GM19324 (cell line): ENCODE data around the gene NEK10.

Experiments
- ATAC-seq: cut with Tn5 transposase; IDR thresholded peaks from one replicate; pipeline ENCODE4 v1.9.1; 2021; ENCODE audit warnings: mild to moderate bottlenecking, moderate library complexity; ENCODE audit not compliant: unreplicated experiment, low FRiP score

The NEK10 gene

GRCh38 chr3:27254896-27255295 is 114.3 kb downstream of the NEK10 start:
- no peak for ATAC-seq

DNA sequence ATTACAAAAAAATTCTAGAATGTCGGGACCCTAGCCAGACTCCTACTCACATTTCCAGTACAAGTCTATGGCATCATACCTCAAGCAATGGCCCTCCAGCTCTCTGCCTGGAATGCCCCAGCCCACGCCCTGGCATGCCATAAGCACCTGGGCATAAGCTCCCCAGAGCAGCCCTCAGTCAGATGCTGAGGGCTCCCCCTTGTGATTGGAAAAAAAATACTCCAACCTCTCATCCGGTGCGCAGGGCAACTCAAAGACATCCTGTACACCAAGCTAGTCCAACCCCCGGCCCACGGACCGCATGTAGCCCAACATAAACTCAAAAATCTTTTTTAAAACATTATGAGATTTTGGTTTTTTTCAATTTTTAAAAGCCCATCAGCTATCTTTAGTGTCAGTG is 115.4 kb downstream of the NEK10 start:
- ATAC-seq, result peak; percentile 96

- ATAC-seq, result no peak
These were observed 115.8 kb downstream of the NEK10 start for GRCh38 chr3:27253391-27253790.

- ATAC-seq, result no peak
These were observed 116.5 kb downstream of the NEK10 start for GRCh38 chr3:27252646-27253045.

DNA sequence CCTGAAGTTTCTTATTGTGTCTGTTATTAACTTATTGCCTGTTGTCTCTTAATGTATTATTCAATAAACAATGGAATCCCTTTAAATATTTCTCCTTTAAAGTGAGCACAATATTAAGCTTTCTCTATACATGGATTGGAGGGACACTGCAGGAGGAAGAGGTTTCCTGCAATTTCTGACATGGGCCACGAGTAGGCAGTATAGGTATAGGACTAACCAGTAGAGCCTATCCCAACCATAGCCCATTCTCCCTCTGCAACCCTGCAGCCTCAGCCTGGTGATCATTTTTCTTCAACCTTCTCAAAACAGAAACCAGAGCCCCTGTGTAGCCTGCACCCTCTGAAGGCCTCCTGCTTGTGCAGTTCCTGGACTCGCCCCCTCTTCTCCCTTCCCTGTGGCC is 124.8 kb downstream of the NEK10 start:
- no peak for ATAC-seq

DNA sequence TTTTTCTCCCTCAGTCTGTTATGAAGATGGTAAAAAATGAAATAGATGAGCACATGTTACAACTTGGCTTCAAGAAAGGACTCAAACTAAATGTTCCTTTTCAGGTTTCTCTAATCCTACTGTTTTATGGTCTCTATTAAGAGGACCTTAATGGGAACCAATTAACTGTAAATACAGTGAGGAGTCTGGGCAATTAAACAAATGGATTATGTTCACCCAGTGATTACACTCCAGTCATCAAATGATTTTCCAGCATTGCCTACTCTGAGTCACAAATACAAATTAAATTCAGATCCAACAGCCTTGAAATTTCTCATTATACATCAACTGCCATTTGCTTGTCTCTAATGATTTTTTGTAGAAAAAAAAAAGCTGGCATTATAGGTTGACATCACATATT is 129.2 kb downstream of the NEK10 start:
- ATAC-seq, result no peak

- no peak for ATAC-seq
These were observed 140.4 kb downstream of the NEK10 start for GRCh38 chr3:27228805-27229204.

GRCh38 chr3:27224197-27224596 is 145.0 kb downstream of the NEK10 start:
- no peak for ATAC-seq

GRCh38 chr3:27221264-27221932 is 147.8 kb downstream of the NEK10 start:
- no peak for ATAC-seq

GRCh38 chr3:27220166-27220565 is 149.0 kb downstream of the NEK10 start:
- ATAC-seq, result no peak

DNA sequence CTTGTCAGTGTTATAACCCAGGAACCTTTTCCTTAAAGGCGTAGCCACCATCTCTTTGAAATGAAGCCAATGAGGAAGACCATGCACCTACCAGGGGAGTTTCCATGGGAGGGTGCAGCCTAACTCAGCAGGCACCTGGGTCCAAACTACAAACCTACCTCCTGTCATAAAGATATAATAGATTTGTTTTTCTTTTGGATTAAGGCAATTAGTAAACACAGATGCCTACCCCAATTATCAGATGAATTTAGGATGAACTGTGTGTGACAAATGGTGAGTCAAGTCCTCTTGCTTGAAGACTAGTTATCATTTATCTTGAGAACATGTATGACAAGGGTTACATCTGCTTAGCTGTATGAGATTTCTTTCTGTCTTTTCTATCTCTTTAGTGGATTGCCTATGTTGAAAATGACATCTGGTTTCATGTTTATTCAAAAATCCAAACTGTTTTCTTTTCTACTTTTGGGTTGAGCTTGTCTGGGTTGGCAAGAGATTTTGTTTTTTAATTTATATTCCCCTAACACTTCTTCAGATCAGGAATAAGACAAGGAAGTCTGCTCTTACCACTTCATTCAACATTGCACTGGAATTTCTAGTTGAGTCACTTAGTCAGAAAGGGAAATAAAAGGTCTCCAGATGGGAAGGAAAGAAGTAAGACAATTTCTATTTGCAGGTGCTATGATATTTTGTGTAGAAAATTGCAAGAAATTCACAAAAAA is 149.9 kb downstream of the NEK10 start:
- no peak for ATAC-seq

DNA sequence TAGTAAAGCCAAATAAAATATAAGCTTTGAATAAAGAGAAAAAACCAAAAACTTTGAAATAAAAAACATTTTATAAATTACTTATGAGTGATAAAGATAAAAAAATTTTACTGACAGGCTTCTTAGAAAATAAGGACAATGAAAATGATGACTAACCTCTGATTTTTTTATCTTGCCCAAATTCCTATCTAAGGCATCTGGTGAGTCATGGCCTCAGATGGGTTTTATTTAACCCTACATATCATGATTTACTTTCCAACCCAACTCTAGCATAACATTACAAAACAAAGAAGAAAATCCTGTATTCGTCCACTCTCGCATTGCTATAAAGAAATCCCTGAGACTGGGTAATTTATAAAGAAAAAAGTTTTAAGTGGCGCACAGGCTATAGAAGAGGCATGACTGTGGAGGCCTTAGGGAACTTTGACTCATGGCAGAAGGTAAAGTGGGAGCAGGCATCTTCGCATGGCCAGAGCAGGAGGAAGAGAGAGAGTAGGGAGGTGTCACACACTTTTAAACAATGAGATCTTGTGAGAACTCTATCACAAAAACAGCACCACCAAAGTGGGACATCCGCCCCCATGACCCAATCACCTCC is 152.1 kb downstream of the NEK10 start:
- no peak for ATAC-seq

DNA sequence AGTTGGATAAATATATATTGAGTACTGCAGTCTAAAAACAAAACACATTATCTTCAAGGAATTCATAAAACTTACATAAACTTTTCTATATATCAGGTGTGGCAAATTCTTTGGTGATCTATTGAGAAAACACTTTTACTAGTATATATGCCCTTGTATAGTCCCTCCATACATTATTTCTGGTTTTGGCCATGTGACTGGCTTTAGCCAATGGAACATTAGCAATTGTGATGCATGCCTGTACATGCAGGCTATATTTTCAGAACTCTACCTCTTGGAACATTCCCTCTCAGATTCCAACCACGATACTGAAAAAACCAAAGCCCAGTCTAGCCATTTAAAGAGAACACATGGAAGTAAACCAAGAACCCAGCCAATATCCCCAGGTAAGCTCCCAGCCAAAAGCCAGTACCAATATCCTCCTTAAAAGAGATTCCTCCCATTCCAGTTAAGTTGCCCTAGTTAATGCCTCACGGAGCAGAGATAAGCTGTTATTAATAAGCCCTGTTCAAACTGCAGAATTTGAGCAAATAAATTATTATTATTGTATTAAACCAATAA is 152.8 kb downstream of the NEK10 start:
- no peak for ATAC-seq

DNA sequence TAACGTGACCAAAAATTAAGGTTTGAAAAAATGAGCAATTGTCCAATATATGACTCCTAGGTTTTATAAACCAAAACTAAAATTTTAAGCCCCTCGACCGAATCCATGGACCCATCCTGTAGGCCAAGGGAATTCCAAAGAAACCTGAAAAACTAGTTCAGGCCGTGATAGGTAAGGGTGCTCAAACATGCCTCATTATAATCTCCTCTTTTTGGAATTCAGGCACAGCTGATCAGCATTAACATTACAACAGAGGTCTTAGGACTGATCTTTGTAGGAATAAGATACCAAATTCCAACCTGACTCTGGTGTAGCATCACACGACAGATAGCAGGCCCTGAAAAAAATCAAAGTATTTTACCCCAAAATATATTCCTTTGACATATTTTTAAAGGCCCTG is 155.7 kb downstream of the NEK10 start:
- no peak for ATAC-seq

DNA sequence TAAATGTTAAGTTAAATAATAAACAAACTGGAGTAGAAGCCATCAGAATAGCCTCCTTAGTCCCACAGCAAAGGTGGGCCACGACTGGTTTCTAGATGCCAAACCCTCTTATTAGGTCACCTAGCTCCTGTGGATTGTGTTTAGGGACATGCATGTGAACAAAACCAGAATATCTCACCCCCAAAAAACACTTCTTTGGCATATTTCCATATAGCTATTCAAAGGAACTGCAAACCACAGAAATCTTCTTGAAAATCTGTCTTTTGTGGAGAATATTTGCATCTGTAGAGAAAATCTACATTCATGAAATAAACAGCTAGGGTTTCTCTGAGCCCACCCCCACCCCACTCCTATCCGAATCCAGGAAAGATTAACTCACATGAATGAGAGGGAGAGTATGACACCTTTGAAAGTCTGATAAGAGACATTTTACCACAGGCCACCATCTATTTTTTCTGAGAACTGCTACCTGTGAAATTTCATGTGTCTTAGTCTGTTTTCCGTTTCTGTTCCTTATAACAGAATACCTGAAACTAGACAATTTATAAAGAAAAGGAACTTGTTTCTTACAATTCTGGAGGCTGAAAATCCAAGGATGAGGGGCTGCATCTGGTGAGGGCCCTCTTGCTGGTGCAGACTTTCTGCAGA is 159.4 kb downstream of the NEK10 start:
- ATAC-seq, result peak; percentile 75

DNA sequence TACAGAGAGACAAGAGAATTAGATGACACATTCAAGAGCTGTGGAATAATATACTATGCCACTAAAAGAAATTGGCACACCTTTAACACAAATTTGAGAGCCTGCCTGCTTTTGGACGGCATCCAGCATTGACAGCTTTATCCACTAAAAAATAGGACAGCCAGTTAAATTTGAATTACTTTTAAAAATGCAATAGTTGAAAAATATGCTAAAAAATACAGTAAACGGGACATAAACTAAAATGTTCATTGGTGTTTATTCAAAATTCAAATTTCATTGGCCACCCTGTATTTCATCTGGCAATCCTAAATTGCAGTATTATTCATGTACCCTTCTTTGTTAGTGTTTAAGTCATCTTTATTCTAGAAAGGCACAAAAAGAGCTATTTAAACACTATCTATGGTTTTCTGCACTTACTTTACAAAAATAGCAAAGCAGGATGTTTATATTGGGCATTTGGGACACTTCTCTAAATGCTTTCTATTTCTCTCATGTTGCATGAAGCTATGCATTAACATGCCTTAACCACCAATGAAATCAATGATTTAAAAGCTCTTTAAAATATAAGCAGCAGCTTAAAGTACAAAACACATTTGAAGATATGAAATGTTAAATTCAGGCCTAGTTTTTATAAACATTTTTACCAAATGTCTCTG is 160.1 kb downstream of the NEK10 start:
- ATAC-seq, result no peak

DNA sequence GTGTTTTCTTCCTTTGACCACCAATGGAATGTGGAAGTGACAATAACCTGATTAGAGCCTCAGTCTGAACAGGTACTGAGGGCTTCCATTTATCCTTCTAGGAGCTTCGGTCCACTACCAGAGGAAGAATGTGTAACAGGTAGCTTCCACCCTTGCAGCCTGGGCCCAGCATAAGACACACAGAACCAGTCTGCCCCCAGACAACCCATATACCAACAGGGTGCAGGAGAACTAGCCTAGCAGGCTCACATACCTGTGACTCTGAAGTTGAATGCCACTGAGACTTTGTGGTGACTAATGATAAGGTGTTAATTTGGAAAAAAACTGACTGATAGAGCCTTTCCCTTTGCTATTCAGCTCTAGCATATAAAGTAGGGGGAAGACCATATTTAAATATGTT is 166.2 kb downstream of the NEK10 start:
- no peak for ATAC-seq

- no peak for ATAC-seq
These were observed 167.7 kb downstream of the NEK10 start for GRCh38 chr3:27201492-27201891.

GRCh38 chr3:27200721-27201489 is 168.3 kb downstream of the NEK10 start:
- ATAC-seq, result no peak
